Astrocyte of the cerebellum (primary cell): Measurements from ENCODE around the gene PDXK.

Experiments
- DNase-seq: peaks from one replicate; pipeline ENCODE4 v3.0.0-alpha.2; 2011; ENCODE audit warnings: low read depth
- H3K4me3 ChIP-seq: 2 replicates; pipeline ENCODE4 v1.5.1; 2011; ENCODE audit warnings: mild to moderate bottlenecking, low read depth, low read length, moderate library complexity
- in situ Hi-C: cut with HindIII; loops from 2 replicates; pipeline ENCODE4 v1.10.0; 2017; ENCODE audit warnings: low sequenced_read_pairs
- TF ChIP-seq, protein P1 (sequence below): IDR thresholded peaks from 2 replicates; pipeline ENCODE4 v1.5.1; 2012; ENCODE audit warnings: low read length, low read depth, moderate library complexity, mild to moderate bottlenecking; ENCODE audit errors: missing control alignments

The PDXK gene

DNA sequence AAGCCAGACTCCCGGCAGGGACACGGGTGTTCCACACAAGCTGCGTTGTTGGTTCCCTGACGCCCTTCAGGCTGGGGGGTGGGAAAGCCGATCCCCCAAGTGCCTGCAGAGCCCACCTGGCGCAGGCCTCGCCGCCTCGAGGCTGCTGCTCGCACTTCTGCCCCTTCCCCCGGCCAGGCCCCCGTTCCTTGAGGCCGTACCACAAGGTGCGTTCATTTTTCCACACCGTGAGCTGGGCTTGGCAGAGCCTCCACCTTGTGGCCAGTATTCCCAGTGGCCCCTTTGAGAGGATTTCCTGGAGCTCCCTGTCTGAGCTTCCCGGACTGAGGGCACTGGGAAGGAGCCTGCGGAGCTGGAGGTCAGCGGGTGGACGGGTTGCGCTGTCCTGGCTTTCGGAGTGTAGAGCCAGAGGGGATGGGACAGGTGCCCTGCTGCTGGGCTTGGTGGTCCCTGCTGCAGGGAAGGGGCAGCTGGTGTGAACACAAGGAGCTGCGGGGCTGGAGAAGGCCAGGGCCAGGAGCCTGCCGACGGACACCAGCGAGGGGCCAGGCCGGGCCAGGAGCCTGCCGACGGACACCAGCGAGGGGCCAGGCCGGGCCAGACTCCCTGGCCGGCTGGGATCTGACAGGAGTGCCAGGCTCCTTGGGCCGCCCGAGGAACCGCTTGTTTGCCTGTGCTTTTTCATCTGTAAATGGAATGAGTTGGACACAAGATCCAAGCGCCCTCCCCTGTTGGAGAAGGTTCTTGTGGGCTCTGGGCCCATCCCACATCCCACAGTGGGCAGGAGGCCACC is 18.4 kb downstream of the PDXK start:
- in situ Hi-C loops: no loop called here
- no peak overlapping the region for H3K4me3 ChIP-seq
- no peak for DNase-seq
- TF ChIP-seq, protein P1, sequence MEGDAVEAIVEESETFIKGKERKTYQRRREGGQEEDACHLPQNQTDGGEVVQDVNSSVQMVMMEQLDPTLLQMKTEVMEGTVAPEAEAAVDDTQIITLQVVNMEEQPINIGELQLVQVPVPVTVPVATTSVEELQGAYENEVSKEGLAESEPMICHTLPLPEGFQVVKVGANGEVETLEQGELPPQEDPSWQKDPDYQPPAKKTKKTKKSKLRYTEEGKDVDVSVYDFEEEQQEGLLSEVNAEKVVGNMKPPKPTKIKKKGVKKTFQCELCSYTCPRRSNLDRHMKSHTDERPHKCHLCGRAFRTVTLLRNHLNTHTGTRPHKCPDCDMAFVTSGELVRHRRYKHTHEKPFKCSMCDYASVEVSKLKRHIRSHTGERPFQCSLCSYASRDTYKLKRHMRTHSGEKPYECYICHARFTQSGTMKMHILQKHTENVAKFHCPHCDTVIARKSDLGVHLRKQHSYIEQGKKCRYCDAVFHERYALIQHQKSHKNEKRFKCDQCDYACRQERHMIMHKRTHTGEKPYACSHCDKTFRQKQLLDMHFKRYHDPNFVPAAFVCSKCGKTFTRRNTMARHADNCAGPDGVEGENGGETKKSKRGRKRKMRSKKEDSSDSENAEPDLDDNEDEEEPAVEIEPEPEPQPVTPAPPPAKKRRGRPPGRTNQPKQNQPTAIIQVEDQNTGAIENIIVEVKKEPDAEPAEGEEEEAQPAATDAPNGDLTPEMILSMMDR: no peak

GRCh38 chr21:43739621-43740435 is 20.9 kb downstream of the PDXK start:
- DNase-seq: no peak
- H3K4me3 ChIP-seq: no peak overlapping the region
- in situ Hi-C loops: no loop called here
- TF ChIP-seq, protein P1: no peak

DNA sequence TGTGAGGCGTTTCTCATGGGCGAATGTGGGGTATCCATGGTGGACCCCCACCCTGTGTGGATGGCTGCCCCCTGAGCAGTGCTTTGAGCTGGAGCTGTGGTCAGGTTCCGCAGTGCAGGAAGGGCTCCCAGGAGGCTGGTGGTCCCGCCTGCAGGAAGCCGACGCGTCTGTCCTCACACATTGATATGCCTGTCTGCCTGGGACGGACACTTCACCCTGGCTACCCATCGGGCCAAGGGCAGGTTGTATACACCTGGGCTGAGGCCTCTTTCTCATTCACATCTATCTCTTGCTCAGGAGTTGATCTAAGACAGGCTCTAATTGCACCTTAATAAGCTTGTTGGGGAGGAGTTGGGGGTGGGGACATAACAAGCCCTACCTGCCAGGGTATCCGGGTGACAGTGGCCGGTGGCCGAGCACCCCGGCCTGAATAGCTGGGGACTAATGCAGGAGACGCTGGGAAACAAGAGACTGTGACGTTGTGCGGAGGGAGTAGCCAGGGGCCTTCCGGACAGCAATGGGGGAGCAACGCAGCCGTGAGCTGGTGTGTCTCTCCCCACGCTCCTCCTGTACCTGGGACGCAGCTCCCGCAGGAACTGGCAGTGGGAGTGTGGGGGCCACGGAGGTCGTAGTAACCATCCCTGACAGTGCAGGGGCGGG is 21.7 kb downstream of the PDXK start:
- H3K4me3 ChIP-seq: no peak overlapping the region
- DNase-seq: no peak
- in situ Hi-C loops: no loop called here
- TF ChIP-seq, protein P1: no peak

- in situ Hi-C loops: no loop called here
- no peak for DNase-seq
- TF ChIP-seq, protein P1: no peak
- no peak overlapping the region for H3K4me3 ChIP-seq
These were observed 22.6 kb downstream of the PDXK start for GRCh38 chr21:43741423-43742096.

DNA sequence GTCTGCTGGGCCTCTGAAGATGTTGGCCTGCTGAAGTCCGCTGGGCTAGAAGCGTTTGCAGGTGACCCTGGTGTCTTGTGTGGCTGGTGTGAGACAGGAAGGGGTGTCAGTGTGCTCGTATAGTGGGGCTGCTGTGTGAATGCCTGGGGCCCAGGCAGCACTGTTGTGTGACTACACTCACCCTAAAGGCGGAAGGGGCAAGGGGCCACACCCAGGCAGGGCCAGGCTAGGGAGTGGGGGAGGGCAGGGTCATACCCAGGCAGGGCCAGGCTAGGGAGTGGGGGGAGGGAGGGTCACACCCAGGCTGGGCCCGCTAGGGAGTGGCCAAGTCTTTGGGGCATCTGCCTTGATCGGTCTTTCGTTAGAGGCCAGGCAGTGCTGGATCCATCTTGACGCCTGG is 25.0 kb downstream of the PDXK start:
- TF ChIP-seq, protein P1: no peak
- no peak overlapping the region for H3K4me3 ChIP-seq
- in situ Hi-C loops: no loop called here
- DNase-seq: no peak

DNA sequence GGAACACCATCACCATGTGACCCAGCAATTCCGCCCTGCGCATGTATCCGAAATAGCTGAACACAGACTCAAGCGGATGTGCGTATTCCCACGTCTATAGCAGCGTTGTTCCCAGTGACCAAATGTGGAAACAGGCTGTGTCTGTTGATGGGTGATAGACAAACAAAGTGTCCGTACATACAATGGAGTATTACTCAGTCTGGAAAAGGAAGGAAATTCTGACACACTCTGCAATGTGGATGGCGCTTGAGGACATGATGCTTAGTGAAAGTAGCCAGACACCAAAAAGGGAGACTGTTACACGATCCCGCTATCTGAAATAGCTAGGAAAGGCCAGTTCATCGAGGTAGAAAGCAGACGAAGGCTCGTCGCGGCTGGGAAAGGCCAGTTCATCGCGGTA is 25.8 kb downstream of the PDXK start:
- no peak overlapping the region for H3K4me3 ChIP-seq
- TF ChIP-seq, protein P1: no peak
- in situ Hi-C loops: no loop called here
- DNase-seq: no peak
